ENCODE results near the gene ARHGAP1.

- TF ChIP-seq POLR2A (IDR thresholded peaks at IDR 0.05; ENCODE audit: low read depth), result no peak
- TF ChIP-seq CTCF (IDR thresholded peaks at IDR 0.05), result no peak
Observed at GRCh38 chr11:46719048-46719542, 18.7 kb upstream of the ARHGAP1 start, which contains the start of gene F2.
